Breast epithelium (tissue), 3 donors: ENCODE data around the gene FCRLA.

ENCODE experiments used
- CTCF ChIP-seq, 3 donors: fragments of 450-650 bp; IDR thresholded peaks; one replicate each; pipeline ENCODE4 v1.5.1; 2016 to 2017; ENCODE audit warnings: antibody characterized with exemption in 3 of 3, mild to moderate bottlenecking in 3 of 3, moderate library complexity in 3 of 3
- POLR2A ChIP-seq: fragments of 450-650 bp; IDR thresholded peaks from one replicate; pipeline ENCODE4 v1.6.1; 2016; ENCODE audit warnings: antibody characterized with exemption, mild to moderate bottlenecking, moderate library complexity
- POLR2AphosphoS5 ChIP-seq, 3 donors: sonication (generic); formaldehyde crosslinking; IDR thresholded peaks; one replicate each; pipeline ENCODE4 v1.6.1; 2017; ENCODE audit warnings: antibody characterized with exemption in 3 of 3

- TF ChIP-seq CTCF (IDR thresholded peaks at IDR 0.05) = no peak
- TF ChIP-seq POLR2A = no peak
- no peak for TF ChIP-seq POLR2AphosphoS5 (IDR thresholded peaks at IDR 0.05)
Measured at GRCh38 chr1:161733526-161733925, 26.5 kb downstream of the FCRLA start.
